IPS DF 6.9 (cell line): ENCODE data around the gene LSM2.
"Not testable (repeated sequence)": the region's sequence is repeated elsewhere in the genome, so short reads cannot be mapped to it uniquely, and the experiment has no call there.

ENCODE experiments used
- DNase-seq: peaks from one replicate; pipeline ENCODE4 v3.0.0-alpha.2; 2013; ENCODE audit warnings: low read depth, low spot score
- H3K27ac ChIP-seq: one replicate; pipeline ENCODE4 v1.5.1; 2013; ENCODE audit warnings: low read length, control low read depth
- H3K27me3 ChIP-seq: 2 replicates; pipeline ENCODE4 v1.6.1; 2013; ENCODE audit warnings: mild to moderate bottlenecking, low read length; ENCODE audit not compliant: control insufficient read depth, insufficient read depth
- H3K36me3 ChIP-seq: 2 replicates; pipeline ENCODE4 v1.6.1; 2013; ENCODE audit warnings: low read length; ENCODE audit not compliant: control insufficient read depth, insufficient read depth
- H3K4me1 ChIP-seq: 2 replicates; pipeline ENCODE4 v1.6.1; 2013; ENCODE audit warnings: low read length; ENCODE audit not compliant: control insufficient read depth, insufficient read depth
- H3K4me3 ChIP-seq: 2 replicates; pipeline ENCODE4 v1.5.1; 2013; ENCODE audit warnings: mild to moderate bottlenecking, low read length
- H3K9me3 ChIP-seq: 2 replicates; pipeline ENCODE4 v1.6.1; 2013; ENCODE audit warnings: low read length, inconsistent platforms; ENCODE audit not compliant: control insufficient read depth, insufficient read depth
- WGBS: extraction: QIAGEN DNeasy Blood & Tissue Kit; methylation state at CpG from one replicate; pipeline ENCODE4 v1.1.7; 2013; ENCODE audit warnings: mixed read lengths, missing lambda C conversion rate; ENCODE audit not compliant: insufficient read length, insufficient coverage; 5-methylcytosine and 5-hydroxymethylcytosine counted together

Gene LSM2

DNA sequence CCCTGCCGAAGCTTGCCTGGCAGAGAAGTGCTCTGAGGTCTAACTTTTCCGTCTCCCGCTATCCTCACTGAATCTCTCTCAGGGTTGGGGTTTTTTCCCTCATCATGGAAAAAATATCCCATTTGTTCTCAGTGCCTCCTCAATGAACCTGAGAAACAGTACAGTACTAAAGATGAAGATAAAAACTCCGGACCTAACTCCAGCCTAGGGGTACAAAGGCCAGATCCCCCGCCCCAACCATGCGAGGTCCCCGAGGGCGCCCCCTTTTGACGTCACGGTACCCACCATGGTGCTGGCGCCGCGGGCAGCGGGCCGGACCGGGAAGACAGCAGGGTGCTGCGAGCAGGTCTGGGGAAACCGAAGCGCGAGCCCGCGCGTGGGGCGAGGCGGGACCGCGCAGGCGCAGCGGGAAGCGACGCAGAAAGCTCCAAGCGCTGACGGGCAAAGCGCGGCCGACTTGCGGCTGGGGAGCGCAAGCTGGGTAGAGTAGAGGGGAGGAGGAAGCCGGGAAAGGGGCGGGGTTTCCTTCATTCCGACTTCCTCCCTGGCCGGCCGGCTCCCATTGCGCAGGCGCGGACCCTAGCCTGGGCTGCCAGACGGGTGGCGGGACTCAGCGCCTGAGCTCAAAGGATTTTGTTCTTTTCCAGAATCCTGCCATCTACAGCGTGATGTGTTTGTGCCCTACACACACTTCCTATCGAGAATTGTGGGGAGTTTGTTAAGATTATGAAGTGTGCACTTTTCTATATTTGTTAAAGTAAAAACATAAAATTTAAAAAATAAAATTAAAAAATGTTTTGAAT lies at the start of gene LSM2:
Gene LSM2, minus strand, starts transcription at position 497 of the 803 bp plus-strand sequence. Its CDS starts 209 bp downstream, at position 288.
- DNase-seq, result no peak
- Histone ChIP-seq H3K9me3 (no peaks in the 10 kb centered on the region), H3K4me3 (peak within 1 kb of the TSS; percentile 96), H3K4me1 (no peaks in the 10 kb centered on the region), H3K27ac (no peak within 1 kb of the TSS), H3K36me3 (peaks cover 2% of the 10 kb centered on the region; the same call in 1 of the 2 replicates), H3K27me3 (no peaks in the 10 kb centered on the region)
- WGBS, result no CpG with 5 or more reads among the region's 51 CpGs

DNA sequence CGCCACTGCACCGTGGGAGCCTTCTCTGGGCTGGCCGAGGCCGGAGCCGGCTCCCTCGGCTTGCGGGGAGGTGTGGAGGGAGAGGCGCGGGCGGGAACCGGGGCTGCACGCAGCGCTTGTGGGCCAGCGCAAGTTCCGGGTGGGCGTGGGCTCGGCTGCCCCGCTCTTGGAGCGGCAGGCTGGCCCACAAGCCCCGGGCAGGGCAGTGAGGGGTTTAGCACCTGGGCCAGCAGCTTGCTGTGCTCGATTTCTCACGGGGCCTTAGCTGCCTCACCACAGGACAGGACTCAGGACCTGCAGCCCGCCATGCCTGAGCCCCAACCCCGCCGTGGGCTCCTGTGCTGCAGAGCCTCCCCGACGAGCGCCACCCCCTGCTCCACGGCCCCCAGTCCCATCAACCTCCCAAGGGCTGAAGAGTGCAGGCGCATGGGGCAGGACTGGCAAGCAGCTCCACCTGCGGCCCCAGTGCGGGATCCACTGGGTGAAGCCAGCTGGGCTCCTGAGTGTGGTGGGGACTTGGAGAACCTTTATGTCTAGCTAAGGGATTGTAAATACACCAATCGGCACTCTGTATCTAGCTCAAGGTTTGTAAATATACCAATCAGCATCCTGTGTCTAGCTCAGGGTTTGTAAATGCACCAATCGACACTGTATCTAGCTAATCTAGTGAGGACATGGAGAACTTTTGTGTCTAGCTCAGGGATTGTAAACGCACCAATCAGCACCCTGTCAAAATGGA lies 45.4 kb upstream of the LSM2 start:
- DNase-seq, result not testable (repeated sequence)

DNA sequence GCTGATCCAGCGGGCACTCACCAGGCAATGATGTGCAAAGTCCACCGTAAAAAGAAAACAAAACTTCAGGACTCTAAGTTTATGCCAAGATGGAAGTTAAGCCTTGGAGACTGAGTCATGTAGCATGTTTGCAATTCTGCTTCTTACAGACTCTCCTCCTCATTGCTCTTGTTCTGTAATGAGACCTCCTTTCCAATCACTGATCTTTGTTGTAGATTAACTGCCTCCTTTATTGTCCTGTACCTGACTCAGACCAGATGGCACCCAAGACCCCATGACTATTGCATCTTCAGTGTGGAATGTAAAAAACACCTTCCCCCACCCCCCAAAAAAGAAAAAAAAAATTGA lies 44.7 kb upstream of the LSM2 start:
- Histone ChIP-seq H3K36me3 (no peaks in the 10 kb centered on the region), H3K27me3 (no peaks in the 10 kb centered on the region), H3K27ac (no peak overlapping the region), H3K9me3 (no peaks in the 10 kb centered on the region; the same call in 1 of the 2 replicates), H3K4me1 (no peaks in the 10 kb centered on the region), H3K4me3 (no peak overlapping the region)
- WGBS, result no CpG with 5 or more reads among the region's 2 CpGs
- no peak for DNase-seq

More for the DNA sequence above, 45.4 kb upstream of the LSM2 start:
- H3K4me1 ChIP-seq, H3K36me3 ChIP-seq, H3K4me3 ChIP-seq, H3K9me3 ChIP-seq, H3K27ac ChIP-seq, H3K27me3 ChIP-seq: not testable (repeated sequence)
- no CpG with 5 or more reads among the region's 35 CpGs for WGBS

DNA sequence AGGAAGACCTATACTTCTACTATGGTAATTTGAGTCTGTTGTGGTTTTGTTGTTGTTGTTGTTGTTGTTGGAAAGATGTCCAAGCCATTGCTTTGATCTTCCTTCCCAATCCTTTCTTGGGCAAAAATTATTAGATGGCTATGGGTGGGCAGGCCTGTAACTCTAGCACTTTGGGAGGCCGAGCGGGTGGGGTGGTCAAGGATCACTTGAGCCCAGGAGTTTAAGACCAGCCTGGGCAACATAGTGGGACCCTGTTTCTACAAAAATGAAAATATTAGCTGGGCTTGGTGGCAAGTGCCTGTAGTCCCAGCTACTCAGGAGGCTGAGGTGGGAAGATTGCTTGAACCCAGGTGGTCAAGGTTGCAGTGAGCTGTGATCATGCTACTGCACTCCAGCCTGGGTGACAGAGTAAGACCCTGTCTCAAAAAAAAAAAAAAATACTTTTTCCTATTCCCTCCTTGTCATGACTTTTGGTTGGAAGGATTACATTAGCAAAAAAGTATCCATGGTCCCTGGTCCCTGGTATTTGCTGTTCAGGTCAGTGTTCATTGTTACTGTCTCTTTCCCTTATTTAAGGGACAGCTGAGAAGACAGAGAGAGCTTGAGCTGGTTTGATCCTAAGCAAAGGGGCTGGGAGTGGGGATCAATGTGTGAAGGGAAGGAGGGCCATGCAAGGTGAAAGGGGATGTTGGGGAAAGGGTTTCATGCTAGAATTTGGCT lies 44.2 kb upstream of the LSM2 start:
- DNase-seq, result no peak
- no peak overlapping the region for H3K27ac ChIP-seq
- no peaks in the 10 kb centered on the region for H3K27me3 ChIP-seq
- H3K4me1 ChIP-seq, result no peaks in the 10 kb centered on the region
- H3K36me3 ChIP-seq, result no peaks in the 10 kb centered on the region
- no CpG with 5 or more reads among the region's 2 CpGs for WGBS
- H3K4me3 ChIP-seq, result no peak overlapping the region
- H3K9me3 ChIP-seq, result no peaks in the 10 kb centered on the region; the same call in 1 of the 2 replicates

DNA sequence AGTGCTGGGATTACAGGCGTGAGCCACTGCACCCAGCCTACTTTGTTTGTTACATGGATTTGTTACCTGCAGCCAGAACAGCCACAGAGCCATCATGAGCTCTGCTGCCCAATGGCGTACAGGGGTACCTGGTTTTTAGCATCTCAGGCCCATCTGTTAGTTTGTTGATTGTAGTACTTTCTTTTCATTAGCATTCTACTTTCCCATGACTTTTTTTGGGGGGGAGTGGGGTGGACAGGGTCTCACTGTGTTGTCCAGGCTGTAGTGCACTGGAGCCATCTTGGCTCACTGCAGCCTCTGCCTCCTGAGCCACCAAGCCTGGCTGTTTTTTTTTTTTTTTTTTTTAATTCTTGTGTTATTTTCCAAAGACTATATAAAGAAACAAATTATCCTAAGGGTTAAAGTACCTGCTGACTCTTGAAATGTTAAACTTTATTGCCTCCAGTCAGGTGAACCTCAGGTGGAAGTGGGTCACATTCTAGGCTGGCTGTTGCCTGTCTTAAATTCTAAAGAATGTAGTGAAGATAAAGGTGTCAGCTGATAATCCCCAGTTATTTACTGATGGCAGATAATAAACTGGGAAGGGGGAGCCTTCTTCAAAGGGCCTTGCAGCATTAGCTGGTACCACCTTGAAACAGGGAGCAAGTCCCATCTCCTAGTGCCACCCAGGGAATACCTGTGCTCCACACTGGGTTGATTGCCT lies 40.7 kb upstream of the LSM2 start:
- Histone ChIP-seq H3K36me3 (no peaks in the 10 kb centered on the region), H3K9me3 (no peaks in the 10 kb centered on the region)
- no CpG with 5 or more reads among the region's 2 CpGs for WGBS

DNA sequence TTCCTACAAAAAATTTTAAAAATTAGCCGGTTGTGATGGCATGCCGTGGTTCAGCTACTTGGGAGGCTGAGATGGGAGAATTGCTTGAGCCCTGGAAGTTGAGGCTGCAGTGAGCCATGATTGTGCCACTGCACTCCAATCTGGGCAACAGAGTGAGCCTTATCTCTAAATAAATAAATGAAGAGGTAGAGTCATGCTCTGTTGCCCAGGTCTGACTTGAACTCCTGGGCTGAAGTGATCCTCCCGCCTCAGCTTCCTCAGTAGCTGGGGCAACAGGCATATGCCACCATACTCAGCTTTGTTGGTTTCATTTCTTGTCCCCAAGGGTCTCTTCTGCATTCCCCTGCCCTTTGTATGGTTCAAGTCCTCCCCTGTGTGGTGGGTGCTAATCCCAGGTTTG lies 37.7 kb upstream of the LSM2 start:
- Histone ChIP-seq H3K4me3 (no peak overlapping the region), H3K27ac (no peak overlapping the region)
- no CpG with 5 or more reads among the region's 3 CpGs for WGBS

More for the DNA sequence above, 40.7 kb upstream of the LSM2 start:
- Histone ChIP-seq H3K4me1 (no peaks in the 10 kb centered on the region), H3K27me3 (no peaks in the 10 kb centered on the region), H3K27ac (no peak overlapping the region), H3K4me3 (no peak overlapping the region)
- no peak for DNase-seq

DNA sequence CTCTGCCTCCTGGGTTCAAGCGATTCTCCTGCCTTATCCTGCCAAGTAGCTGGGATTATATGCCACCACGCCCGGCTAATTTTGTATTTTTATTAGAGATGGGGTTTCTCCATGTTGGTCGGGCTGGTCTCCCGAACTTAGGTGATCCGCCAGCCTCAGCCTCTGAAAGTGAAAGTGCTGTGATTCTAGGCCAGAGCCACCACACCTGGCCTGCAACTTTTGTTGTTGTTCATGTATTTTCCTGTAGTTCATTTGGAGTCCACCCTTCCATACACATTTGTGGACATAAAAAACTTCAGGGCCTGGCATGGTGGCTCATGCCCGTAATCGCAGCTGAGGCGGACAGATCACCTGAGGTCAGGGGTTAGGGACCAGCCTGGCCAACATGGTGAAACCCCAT lies 35.3 kb upstream of the LSM2 start:
- no CpG with 5 or more reads among the region's 9 CpGs for WGBS
- H3K9me3 ChIP-seq, result no peaks in the 10 kb centered on the region
- DNase-seq, result no peak
- no peak overlapping the region for H3K27ac ChIP-seq
- no peaks in the 10 kb centered on the region for H3K4me1 ChIP-seq
- no peaks in the 10 kb centered on the region for H3K27me3 ChIP-seq
- H3K36me3 ChIP-seq, result peaks cover 23% of the 10 kb centered on the region; the same call in 1 of the 2 replicates
- H3K4me3 ChIP-seq, result no peak overlapping the region

More for the DNA sequence above, 37.7 kb upstream of the LSM2 start:
- Histone ChIP-seq H3K4me1 (no peaks in the 10 kb centered on the region), H3K27me3 (no peaks in the 10 kb centered on the region), H3K9me3 (no peaks in the 10 kb centered on the region), H3K36me3 (peaks cover 5% of the 10 kb centered on the region; the same call in 1 of the 2 replicates)
- no peak for DNase-seq

DNA sequence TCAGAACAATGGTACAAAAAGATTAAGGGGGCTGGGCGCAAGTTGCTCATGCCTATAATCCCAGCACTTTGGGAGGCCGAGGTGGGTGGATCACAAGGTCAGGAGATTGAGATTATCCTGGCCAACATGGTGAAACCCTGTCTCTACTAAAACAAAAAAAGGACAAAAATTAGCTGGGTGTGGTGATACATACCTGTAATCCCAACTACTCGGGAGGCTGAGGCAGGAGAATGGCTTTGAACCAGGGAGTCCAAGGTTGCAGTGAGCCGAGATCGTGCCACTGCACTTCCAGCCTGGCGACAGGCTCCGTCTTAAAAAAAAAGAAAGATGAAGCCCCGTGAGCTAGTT lies 33.0 kb upstream of the LSM2 start:
- not testable (repeated sequence) for H3K4me3 ChIP-seq, H3K4me1 ChIP-seq, DNase-seq, H3K9me3 ChIP-seq, H3K27ac ChIP-seq, H3K27me3 ChIP-seq
- peaks cover 29% of the 10 kb centered on the region; the same call in 1 of the 2 replicates for H3K36me3 ChIP-seq
- no CpG with 5 or more reads among the region's 8 CpGs for WGBS

DNA sequence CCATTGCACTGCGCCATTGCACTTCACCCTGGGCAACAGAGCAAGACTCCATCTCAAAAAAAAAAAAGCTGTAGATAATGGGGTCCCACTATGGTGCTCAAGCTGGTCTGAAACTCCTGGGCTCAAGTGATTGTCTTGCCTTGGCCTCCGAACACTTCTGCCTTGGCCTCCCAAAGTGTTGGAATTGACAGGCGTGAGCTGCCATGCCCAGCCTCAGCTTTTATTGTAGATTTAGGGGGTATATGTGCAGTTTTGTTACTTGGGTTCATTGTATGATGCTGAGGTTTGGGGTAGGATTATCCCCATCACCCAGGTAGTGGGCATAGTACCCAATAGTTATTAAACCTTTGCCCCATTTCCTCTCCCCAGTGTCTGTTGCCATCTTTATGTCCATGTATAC lies 32.2 kb upstream of the LSM2 start:
- Histone ChIP-seq H3K9me3 (no peaks in the 10 kb centered on the region), H3K36me3 (peaks cover 29% of the 10 kb centered on the region; the same call in 1 of the 2 replicates), H3K4me3 (no peak overlapping the region), H3K27me3 (no peaks in the 10 kb centered on the region), H3K4me1 (no peaks in the 10 kb centered on the region), H3K27ac (no peak overlapping the region)
- WGBS, result no CpG with 5 or more reads among the region's 3 CpGs
- no peak for DNase-seq

DNA sequence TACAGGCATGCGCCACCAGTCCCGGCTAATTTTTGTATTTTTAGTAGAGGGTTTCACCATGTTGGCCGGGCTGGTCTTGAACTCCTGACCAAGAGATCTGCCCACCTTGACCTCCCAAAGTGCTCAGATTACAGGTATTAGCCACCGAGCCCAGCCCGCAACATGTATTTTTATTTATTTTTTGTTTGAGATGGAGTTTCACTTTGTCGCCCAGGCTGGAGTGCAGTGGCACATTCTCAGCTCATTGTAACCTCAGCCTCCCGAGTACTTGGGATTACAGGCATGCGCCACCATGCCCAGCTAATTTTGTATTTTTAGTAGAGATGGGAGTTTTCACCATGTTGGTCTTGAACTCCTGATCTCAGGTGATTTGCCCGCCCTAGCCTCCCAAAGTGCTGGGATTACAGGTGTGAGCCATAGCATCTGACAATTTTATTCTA lies 31.4 kb upstream of the LSM2 start:
- not testable (repeated sequence) for H3K27ac ChIP-seq, H3K9me3 ChIP-seq, H3K27me3 ChIP-seq, H3K4me1 ChIP-seq, H3K4me3 ChIP-seq, DNase-seq
- H3K36me3 ChIP-seq, result peaks cover 29% of the 10 kb centered on the region; the same call in 1 of the 2 replicates
- WGBS, result no CpG with 5 or more reads among the region's 9 CpGs
